SK-N-SH (cell line): ENCODE data around the gene TJP1. TPM values are rescaled to one million over a fixed set of nuclear protein-coding genes. Genes with fewer than 3 reads are reported as not detected.
A peak's percentile ranks its signal among the peaks of the same experiment; 100 is the strongest.

ENCODE experiments used
- CTCF ChIA-PET: fragments of 300-600, 350-600 bp; formaldehyde crosslinking; extraction: SDS; loops from one replicate; lab custom pipeline; 2021; lab: Yijun Ruan, JAX
- POLR2A ChIA-PET: fragments of 350-600 bp; sonication (Branson Sonifier 250); formaldehyde crosslinking; extraction: SDS; loops from one replicate; lab custom pipeline; 2020; ENCODE audit warnings: antibody characterized with exemption, inconsistent platforms; lab: Yijun Ruan, JAX
- DNase-seq: peaks from one replicate; pipeline ENCODE4 v3.0.0; 2012
- H2AFZ ChIP-seq: fragments of 200-600 bp; sonication (generic); 2 replicates; pipeline ENCODE4 v1.8.1; 2016; ENCODE audit warnings: antibody characterized with exemption, mild to moderate bottlenecking, low read depth
- H3F3A ChIP-seq: fragments of 200-600 bp; sonication (generic); replicated peaks from 2 replicates; pipeline ENCODE3; 2016; ENCODE audit warnings: antibody characterized with exemption, mild to moderate bottlenecking; ENCODE audit not compliant: insufficient read depth
- H3K27ac ChIP-seq, 2 experiments: fragments of 200-500 bp in 1 of 2; fragments of 200-600 bp in 1 of 2; sonication (Bioruptor generic) in 1 of 2; sonication (generic), shearing (Covaris generic) in 1 of 2; 2 replicates each; pipeline versions ENCODE4 v1.5.1 to v1.6.1; 2014 to 2016; ENCODE audit warnings: low read depth in 2 of 2, inconsistent platforms in 1 of 2, low read length in 1 of 2, mild to moderate bottlenecking in 1 of 2, mixed read lengths in 1 of 2
- H3K27me3 ChIP-seq: fragments of 200-600 bp; sonication (generic), shearing (Covaris generic); 2 replicates; pipeline ENCODE4 v1.6.1; 2016; ENCODE audit warnings: mixed run types; ENCODE audit not compliant: insufficient read depth
- H3K36me3 ChIP-seq, 2 experiments: fragments of 200-500 bp in 1 of 2; fragments of 200-600 bp in 1 of 2; sonication (Bioruptor generic) in 1 of 2; sonication (generic) in 1 of 2; replicated peaks in 1 of 2; 2 replicates each; pipeline versions ENCODE3 to v1.5.1; 2014 to 2016; ENCODE audit warnings: low read length in 1 of 2, mild to moderate bottlenecking in 1 of 2; ENCODE audit not compliant: insufficient read depth in 2 of 2, control insufficient read depth in 1 of 2
- H3K4me1 ChIP-seq, 2 experiments: fragments of 200-500 bp in 1 of 2; fragments of 200-600 bp in 1 of 2; sonication (Bioruptor generic) in 1 of 2; sonication (generic), shearing (Covaris generic) in 1 of 2; 2 replicates each; pipeline versions ENCODE4 v1.5.1 to v1.6.1; 2014 to 2016; ENCODE audit warnings: low read depth in 1 of 2, low read length in 1 of 2, mixed run types in 1 of 2; ENCODE audit not compliant: insufficient read depth in 2 of 2, control insufficient read depth in 1 of 2
- H3K4me2 ChIP-seq: fragments of 200-600 bp; sonication (generic), shearing (Covaris generic); 2 replicates; pipeline ENCODE4 v1.6.1; 2017; ENCODE audit warnings: mixed run types
- H3K4me3 ChIP-seq, 2 experiments: fragments of 200-500 bp in 1 of 2; fragments of 200-600 bp in 1 of 2; sonication (Bioruptor generic) in 1 of 2; sonication (generic), shearing (Covaris generic) in 1 of 2; 2 replicates each; pipeline versions ENCODE4 v1.5.1 to v1.8.1; 2014 to 2016; ENCODE audit warnings: low read depth in 2 of 2, inconsistent platforms in 1 of 2, low read length in 1 of 2, mild to moderate bottlenecking in 1 of 2, mixed read lengths in 1 of 2, moderate library complexity in 1 of 2
- H3K79me2 ChIP-seq: fragments of 200-600 bp; sonication (generic); 2 replicates; pipeline ENCODE4 v1.8.1; 2017; ENCODE audit warnings: mild to moderate bottlenecking; ENCODE audit not compliant: insufficient read depth
- H3K9ac ChIP-seq: fragments of 200-600 bp; sonication (generic); 2 replicates; pipeline ENCODE4 v1.6.1; 2017; ENCODE audit warnings: mixed run types
- H3K9me2 ChIP-seq: fragments of 200-600 bp; sonication (generic); 2 replicates; pipeline ENCODE4 v1.6.1; 2017; ENCODE audit warnings: mixed run types
- H3K9me3 ChIP-seq: fragments of 200-600 bp; sonication (generic); 2 replicates; pipeline ENCODE4 v1.6.1; 2017; ENCODE audit warnings: mixed run types, mild to moderate bottlenecking, moderate library complexity
- H4K20me1 ChIP-seq: fragments of 200-600 bp; sonication (generic); 2 replicates; pipeline ENCODE4 v1.6.1; 2017; ENCODE audit warnings: mild to moderate bottlenecking, mixed run types; ENCODE audit not compliant: insufficient read depth
- CHD2 ChIP-seq: fragments of 150-350 bp; IDR thresholded peaks from 2 replicates; pipeline ENCODE4 v1.6.1; 2018; ENCODE audit warnings: low read length; ENCODE audit not compliant: partially characterized antibody
- ELF1 ChIP-seq: IDR thresholded peaks from 2 replicates; pipeline ENCODE4 v1.4.0; 2012
- EP300 ChIP-seq, 2 experiments: IDR thresholded peaks; 2 replicates each; pipeline versions ENCODE4 v1.4.0 to v1.6.1; 2012; ENCODE audit warnings: borderline replicate concordance in 1 of 2, low read depth in 1 of 2, low read length in 1 of 2
- EZH2phosphoT487 ChIP-seq: fragments of 200-600 bp; sonication (generic); IDR thresholded peaks from 2 replicates; pipeline ENCODE4 v1.6.1; 2017; ENCODE audit warnings: low read depth, mixed run types, mild to moderate bottlenecking, antibody characterized with exemption, moderate library complexity, borderline replicate concordance
- FOSL2 ChIP-seq: IDR thresholded peaks from 2 replicates; pipeline ENCODE4 v1.4.0; 2012; ENCODE audit warnings: low read depth, mild to moderate bottlenecking, moderate library complexity, borderline replicate concordance
- FOXJ3 ChIP-seq: sonication (generic); formaldehyde crosslinking; IDR thresholded peaks from 2 replicates; pipeline ENCODE4 v1.5.1; 2020; ENCODE audit warnings: mild to moderate bottlenecking, missing genetic modification reagents
- GABPA ChIP-seq: IDR thresholded peaks from 2 replicates; pipeline ENCODE4 v1.4.0; 2012; ENCODE audit warnings: low read depth, mild to moderate bottlenecking
- GATA2 ChIP-seq: sonication (generic); formaldehyde crosslinking; IDR thresholded peaks from 2 replicates; pipeline ENCODE4 v1.5.0; 2020; ENCODE audit warnings: mild to moderate bottlenecking, missing genetic modification reagents
- JUND ChIP-seq: IDR thresholded peaks from 2 replicates; pipeline ENCODE4 v1.4.0; 2012
- MEF2A ChIP-seq: IDR thresholded peaks from 2 replicates; pipeline ENCODE4 v1.4.0; 2012; ENCODE audit warnings: low read depth, borderline replicate concordance
- MXI1 ChIP-seq: IDR thresholded peaks from 2 replicates; pipeline ENCODE4 v1.6.1; 2012; ENCODE audit warnings: mild to moderate bottlenecking, low read depth, low read length, improper control_type of control experiment
- NFIC ChIP-seq: IDR thresholded peaks from 2 replicates; pipeline ENCODE4 v1.4.0; 2012; ENCODE audit warnings: borderline replicate concordance
- NRF1 ChIP-seq: IDR thresholded peaks from 2 replicates; pipeline ENCODE4 v1.6.1; 2012; ENCODE audit warnings: low read depth, mild to moderate bottlenecking, low read length
- RAD21 ChIP-seq: IDR thresholded peaks from 2 replicates; pipeline ENCODE4 v1.6.1; 2012; ENCODE audit warnings: mild to moderate bottlenecking, low read length
- RCOR1 ChIP-seq: fragments of 150-350 bp; IDR thresholded peaks from 2 replicates; pipeline ENCODE4 v1.6.1; 2017; ENCODE audit warnings: antibody characterized with exemption, low read length
- RFX5 ChIP-seq: IDR thresholded peaks from 2 replicates; pipeline ENCODE4 v1.6.1; 2012; ENCODE audit warnings: mild to moderate bottlenecking, improper control_type of control experiment, low read length
- RXRA ChIP-seq: IDR thresholded peaks from 2 replicates; pipeline ENCODE4 v1.4.0; 2012; ENCODE audit warnings: low read depth, mild to moderate bottlenecking, borderline replicate concordance
- SIN3A ChIP-seq: IDR thresholded peaks from 2 replicates; pipeline ENCODE4 v1.6.1; 2012; ENCODE audit warnings: low read depth, mild to moderate bottlenecking, low read length, moderate library complexity, borderline replicate concordance
- SMC3 ChIP-seq: IDR thresholded peaks from 2 replicates; pipeline ENCODE4 v1.6.1; 2012; ENCODE audit warnings: low read depth, low read length, improper control_type of control experiment
- TAF1 ChIP-seq: IDR thresholded peaks from 2 replicates; pipeline ENCODE4 v1.6.1; 2012; ENCODE audit warnings: low read depth, mild to moderate bottlenecking, low read length, moderate library complexity, borderline replicate concordance
- TCF12 ChIP-seq: IDR thresholded peaks from 2 replicates; pipeline ENCODE4 v1.4.0; 2012
- TEAD4 ChIP-seq: IDR thresholded peaks from 2 replicates; pipeline ENCODE4 v1.4.0; 2012; ENCODE audit warnings: mild to moderate bottlenecking, borderline replicate concordance; ENCODE audit not compliant: insufficient read depth
- YY1 ChIP-seq: IDR thresholded peaks from 2 replicates; pipeline ENCODE4 v1.4.0; 2012; ENCODE audit warnings: low read depth, mild to moderate bottlenecking
- WGBS: methylation state at CpG from one replicate; pipeline ENCODE4 v1.1.6; 2017; ENCODE audit warnings: low lambda C conversion rate; 5-methylcytosine and 5-hydroxymethylcytosine counted together
- polyA plus RNA-seq, 3 experiments: library from polyadenylated mRNA; depleted of rRNA; stranded (reverse); fragments of >200 nt; gene quantifications; 2 replicates each; pipeline ENCODE4 v1.2.3, GENCODE V29; 2012
- TF ChIP-seq, protein P1 (sequence below): IDR thresholded peaks from 2 replicates; pipeline ENCODE4; 2012
- TF ChIP-seq, protein P2 (sequence below): IDR thresholded peaks from 2 replicates; pipeline ENCODE4 v1.4.0; 2012; ENCODE audit warnings: low read depth
- TF ChIP-seq, protein P3 (sequence below): fragments of 200-600 bp; sonication (generic); IDR thresholded peaks from 2 replicates; pipeline ENCODE4 v1.6.1; 2017; ENCODE audit warnings: antibody characterized with exemption, mild to moderate bottlenecking, moderate library complexity
- TF ChIP-seq, protein P4 (sequence below): fragments of 150-350 bp; IDR thresholded peaks from 2 replicates; pipeline ENCODE4 v1.6.1; 2016; ENCODE audit warnings: mild to moderate bottlenecking, low read depth, low read length
- TF ChIP-seq, protein P5 (sequence below): IDR thresholded peaks from 2 replicates; pipeline ENCODE4 v1.4.0; 2012; ENCODE audit warnings: low read depth, borderline replicate concordance
- TF ChIP-seq, protein P6 (sequence below): fragments of 150-350 bp; IDR thresholded peaks from 2 replicates; pipeline ENCODE4 v1.6.1; 2017; ENCODE audit warnings: antibody characterized with exemption, low read length, low read depth, borderline replicate concordance

TJP1 gene
- polyA plus RNA-seq, 1 of the 3 experiments (the other 2 are of a cell fraction), result 17.5 TPM

DNA sequence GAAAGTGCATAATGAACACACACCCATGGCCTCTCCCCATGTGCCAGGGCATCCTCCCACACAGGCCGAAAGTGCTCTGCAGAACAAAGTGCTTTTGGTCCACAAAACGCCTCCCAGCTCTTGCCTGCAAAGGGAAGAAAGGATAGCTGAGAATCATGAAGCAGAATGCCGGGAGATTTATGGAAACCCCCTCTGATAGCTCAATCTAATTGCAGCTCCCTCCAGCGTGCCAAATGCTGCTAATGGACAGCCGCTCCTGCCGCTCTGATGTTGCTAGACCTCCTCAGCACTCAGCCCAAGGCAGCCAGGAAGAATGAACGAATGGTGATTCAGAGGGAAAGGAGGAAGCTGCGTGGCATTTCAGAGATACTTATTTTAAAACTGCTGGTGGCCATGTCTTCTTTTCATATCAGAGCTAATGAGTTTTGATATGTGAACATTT, 145.3 kb downstream of the TJP1 start:
- peaks cover 18% of the 10 kb centered on the region for H3F3A ChIP-seq
- H3K4me1 ChIP-seq, result peaks cover 7 to 16% of the 10 kb centered on the region in 2 experiments; a peak in 3 of 4 replicates
- H3K27me3 ChIP-seq, result no peaks in the 10 kb centered on the region
- no peaks in the 10 kb centered on the region for H3K9me3 ChIP-seq
- POLR2A ChIA-PET, result no interaction called here
- H3K9me2 ChIP-seq, result no peaks in the 10 kb centered on the region
- no peaks in the 10 kb centered on the region for H3K36me3 ChIP-seq
- H3K4me3 ChIP-seq, result peak overlapping the region in 1 of 2 experiments; percentile 3; a peak in 1 of 4 replicates
- H3K79me2 ChIP-seq, result no peaks in the 10 kb centered on the region
- H4K20me1 ChIP-seq, result no peaks in the 10 kb centered on the region
- CTCF ChIA-PET, result interaction anchor here (1.9 to 2.7 kb wide), 2 partner anchors 8 to 249 kb away, joined by 7 to 9 read pairs; no protein-coding TSS in a partner anchor
- peak overlapping the region; percentile 61 for H3K4me2 ChIP-seq
- peak overlapping the region; percentile 51; the same call in 1 of the 2 replicates for H2AFZ ChIP-seq
- 6% methylated on average over 8 of the region's 8 CpGs for WGBS
- peak overlapping the region; percentile 11; the same call in 1 of the 2 replicates for H3K9ac ChIP-seq
- peak overlapping the region in 1 of 2 experiments; percentile 65; a peak in 2 of 4 replicates for H3K27ac ChIP-seq
- DNase-seq, result peak; percentile 56
- TF ChIP-seq, protein P1, sequence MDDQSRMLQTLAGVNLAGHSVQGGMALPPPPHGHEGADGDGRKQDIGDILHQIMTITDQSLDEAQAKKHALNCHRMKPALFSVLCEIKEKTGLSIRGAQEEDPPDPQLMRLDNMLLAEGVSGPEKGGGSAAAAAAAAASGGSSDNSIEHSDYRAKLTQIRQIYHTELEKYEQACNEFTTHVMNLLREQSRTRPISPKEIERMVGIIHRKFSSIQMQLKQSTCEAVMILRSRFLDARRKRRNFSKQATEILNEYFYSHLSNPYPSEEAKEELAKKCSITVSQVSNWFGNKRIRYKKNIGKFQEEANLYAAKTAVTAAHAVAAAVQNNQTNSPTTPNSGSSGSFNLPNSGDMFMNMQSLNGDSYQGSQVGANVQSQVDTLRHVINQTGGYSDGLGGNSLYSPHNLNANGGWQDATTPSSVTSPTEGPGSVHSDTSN, result peak; percentile 54; the same call in 1 of the 2 replicates
- TF ChIP-seq RFX5 (no peak), SIN3A (no peak), JUND (0 out of 2 replicates have a peak, but pooled peaks have one; percentile 17), RXRA (no peak), MEF2A (no peak), GATA2 (CRISPR knock-in tag) (no peak), TAF1 (no peak), CHD2 (no peak), FOXJ3 (CRISPR knock-in tag) (no peak), TCF12 (peak; percentile 29; the same call in 1 of the 2 replicates), NFIC (no peak), EZH2phosphoT487 (no peak), GABPA (no peak), MXI1 (no peak), NRF1 (no peak), ELF1 (no peak), FOSL2 (peak; percentile 37; the same call in 1 of the 2 replicates), EP300 (IDR thresholded peaks at IDR 0.05; ENCODE audit: borderline replicate concordance in 1 of 2, low read depth in 1 of 2, low read length in 1 of 2) (no peak), SMC3 (no peak), RCOR1 (no peak), TEAD4 (0 out of 2 replicates have a peak, but pooled peaks have one; percentile 33), YY1 (0 out of 2 replicates have a peak, but pooled peaks have one; percentile 40), RAD21 (no peak)
- TF ChIP-seq, protein P2, sequence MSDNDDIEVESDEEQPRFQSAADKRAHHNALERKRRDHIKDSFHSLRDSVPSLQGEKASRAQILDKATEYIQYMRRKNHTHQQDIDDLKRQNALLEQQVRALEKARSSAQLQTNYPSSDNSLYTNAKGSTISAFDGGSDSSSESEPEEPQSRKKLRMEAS, result peak; percentile 47; the same call in 1 of the 2 replicates
- TF ChIP-seq, protein P3, sequence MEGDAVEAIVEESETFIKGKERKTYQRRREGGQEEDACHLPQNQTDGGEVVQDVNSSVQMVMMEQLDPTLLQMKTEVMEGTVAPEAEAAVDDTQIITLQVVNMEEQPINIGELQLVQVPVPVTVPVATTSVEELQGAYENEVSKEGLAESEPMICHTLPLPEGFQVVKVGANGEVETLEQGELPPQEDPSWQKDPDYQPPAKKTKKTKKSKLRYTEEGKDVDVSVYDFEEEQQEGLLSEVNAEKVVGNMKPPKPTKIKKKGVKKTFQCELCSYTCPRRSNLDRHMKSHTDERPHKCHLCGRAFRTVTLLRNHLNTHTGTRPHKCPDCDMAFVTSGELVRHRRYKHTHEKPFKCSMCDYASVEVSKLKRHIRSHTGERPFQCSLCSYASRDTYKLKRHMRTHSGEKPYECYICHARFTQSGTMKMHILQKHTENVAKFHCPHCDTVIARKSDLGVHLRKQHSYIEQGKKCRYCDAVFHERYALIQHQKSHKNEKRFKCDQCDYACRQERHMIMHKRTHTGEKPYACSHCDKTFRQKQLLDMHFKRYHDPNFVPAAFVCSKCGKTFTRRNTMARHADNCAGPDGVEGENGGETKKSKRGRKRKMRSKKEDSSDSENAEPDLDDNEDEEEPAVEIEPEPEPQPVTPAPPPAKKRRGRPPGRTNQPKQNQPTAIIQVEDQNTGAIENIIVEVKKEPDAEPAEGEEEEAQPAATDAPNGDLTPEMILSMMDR, result no peak
- TF ChIP-seq, protein P4, sequence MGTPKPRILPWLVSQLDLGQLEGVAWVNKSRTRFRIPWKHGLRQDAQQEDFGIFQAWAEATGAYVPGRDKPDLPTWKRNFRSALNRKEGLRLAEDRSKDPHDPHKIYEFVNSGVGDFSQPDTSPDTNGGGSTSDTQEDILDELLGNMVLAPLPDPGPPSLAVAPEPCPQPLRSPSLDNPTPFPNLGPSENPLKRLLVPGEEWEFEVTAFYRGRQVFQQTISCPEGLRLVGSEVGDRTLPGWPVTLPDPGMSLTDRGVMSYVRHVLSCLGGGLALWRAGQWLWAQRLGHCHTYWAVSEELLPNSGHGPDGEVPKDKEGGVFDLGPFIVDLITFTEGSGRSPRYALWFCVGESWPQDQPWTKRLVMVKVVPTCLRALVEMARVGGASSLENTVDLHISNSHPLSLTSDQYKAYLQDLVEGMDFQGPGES, result no peak
- TF ChIP-seq, protein P5, sequence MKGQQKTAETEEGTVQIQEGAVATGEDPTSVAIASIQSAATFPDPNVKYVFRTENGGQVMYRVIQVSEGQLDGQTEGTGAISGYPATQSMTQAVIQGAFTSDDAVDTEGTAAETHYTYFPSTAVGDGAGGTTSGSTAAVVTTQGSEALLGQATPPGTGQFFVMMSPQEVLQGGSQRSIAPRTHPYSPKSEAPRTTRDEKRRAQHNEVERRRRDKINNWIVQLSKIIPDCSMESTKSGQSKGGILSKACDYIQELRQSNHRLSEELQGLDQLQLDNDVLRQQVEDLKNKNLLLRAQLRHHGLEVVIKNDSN, result no peak
- TF ChIP-seq, protein P6, sequence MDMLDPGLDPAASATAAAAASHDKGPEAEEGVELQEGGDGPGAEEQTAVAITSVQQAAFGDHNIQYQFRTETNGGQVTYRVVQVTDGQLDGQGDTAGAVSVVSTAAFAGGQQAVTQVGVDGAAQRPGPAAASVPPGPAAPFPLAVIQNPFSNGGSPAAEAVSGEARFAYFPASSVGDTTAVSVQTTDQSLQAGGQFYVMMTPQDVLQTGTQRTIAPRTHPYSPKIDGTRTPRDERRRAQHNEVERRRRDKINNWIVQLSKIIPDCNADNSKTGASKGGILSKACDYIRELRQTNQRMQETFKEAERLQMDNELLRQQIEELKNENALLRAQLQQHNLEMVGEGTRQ, result no peak
